Endothelial cell (in vitro differentiated cells): ENCODE measurements around the gene CHD1L. TPM values are rescaled to one million over a fixed set of nuclear protein-coding genes. Genes with fewer than 3 reads are reported as not detected.
"Not testable (repeated sequence)": the region's sequence is repeated elsewhere in the genome, so short reads cannot be mapped to it uniquely, and the experiment has no call there.

Source experiments
- DNase-seq: peaks from one replicate; pipeline ENCODE4 v3.0.0; 2021; ENCODE audit warnings: low spot score
- H3K27ac Mint-ChIP-seq: one replicate; pipeline ENCODE4 v1.8.0; 2021; ENCODE audit warnings: mixed read lengths, inconsistent platforms; ENCODE audit not compliant: unreplicated experiment
- H3K27me3 Mint-ChIP-seq: one replicate; pipeline ENCODE4 v1.8.0; 2021; ENCODE audit warnings: mild to moderate bottlenecking, moderate library complexity, mixed read lengths, inconsistent platforms; ENCODE audit not compliant: unreplicated experiment
- H3K36me3 Mint-ChIP-seq: one replicate; pipeline ENCODE4 v1.8.0; 2021; ENCODE audit warnings: mild to moderate bottlenecking, low read depth, mixed read lengths, inconsistent platforms; ENCODE audit not compliant: unreplicated experiment
- H3K4me1 Mint-ChIP-seq: one replicate; pipeline ENCODE4 v1.8.0; 2021; ENCODE audit warnings: mild to moderate bottlenecking, mixed read lengths, inconsistent platforms; ENCODE audit not compliant: unreplicated experiment
- H3K4me3 Mint-ChIP-seq: one replicate; pipeline ENCODE4 v1.8.0; 2021; ENCODE audit warnings: mild to moderate bottlenecking, mixed read lengths, inconsistent platforms; ENCODE audit not compliant: unreplicated experiment
- H3K9me3 Mint-ChIP-seq: one replicate; pipeline ENCODE4 v1.8.0; 2021; ENCODE audit warnings: mixed read lengths, inconsistent platforms; ENCODE audit not compliant: unreplicated experiment
- CTCF ChIP-seq: fragments of 200-600 bp; sonication (generic); IDR thresholded peaks from one replicate; pipeline ENCODE4 v1.5.0; 2021; ENCODE audit warnings: antibody characterized with exemption; ENCODE audit not compliant: unreplicated experiment
- total RNA-seq: library from RNA; stranded (reverse); fragmentation: NEBNext Ultra II Directional; extraction: Animal tissue kit (Norgen Biotek cat#: 25700); gene quantifications from one replicate; pipeline ENCODE4 v1.2.1, GENCODE V29; 2021; ENCODE audit not compliant: unreplicated experiment

Gene CHD1L
- total RNA-seq, 1 donor from 2014 or later, result 88.2 TPM

- H3K4me3 Mint-ChIP-seq, result no peak overlapping the region
- H3K27me3 Mint-ChIP-seq, result peaks cover under 1% of the 10 kb centered on the region
- DNase-seq, result no peak
- peaks cover 5% of the 10 kb centered on the region for H3K36me3 Mint-ChIP-seq
- no peak overlapping the region for H3K27ac Mint-ChIP-seq
- peaks cover 4% of the 10 kb centered on the region for H3K9me3 Mint-ChIP-seq
- no peaks in the 10 kb centered on the region for H3K4me1 Mint-ChIP-seq
- TF ChIP-seq CTCF, result no peak
Measured at GRCh38 chr1:147316968-147317367, 74.5 kb downstream of the CHD1L start.

GRCh38 chr1:147326933-147327687, 84.6 kb downstream of the CHD1L start:
- H3K4me3 Mint-ChIP-seq, result peak overlapping the region; percentile 25
- not testable (repeated sequence) for H3K27ac Mint-ChIP-seq, H3K4me1 Mint-ChIP-seq, H3K36me3 Mint-ChIP-seq, DNase-seq, H3K27me3 Mint-ChIP-seq, H3K9me3 Mint-ChIP-seq

- TF ChIP-seq CTCF, result no peak
- Mint-ChIP-seq H3K36me3 (no peaks in the 10 kb centered on the region), H3K27ac (no peak overlapping the region), H3K4me3 (no peak overlapping the region), H3K9me3 (no peaks in the 10 kb centered on the region), H3K27me3 (no peaks in the 10 kb centered on the region), H3K4me1 (peaks cover 17% of the 10 kb centered on the region)
- DNase-seq, result no peak
Measured at GRCh38 chr1:147334292-147334691, 91.8 kb downstream of the CHD1L start.

GRCh38 chr1:147336291-147336690, 93.8 kb downstream of the CHD1L start:
- Mint-ChIP-seq H3K27me3 (no peaks in the 10 kb centered on the region), H3K4me1 (peaks cover 17% of the 10 kb centered on the region), H3K9me3 (no peaks in the 10 kb centered on the region), H3K36me3 (no peaks in the 10 kb centered on the region), H3K4me3 (no peak overlapping the region), H3K27ac (no peak overlapping the region)
- DNase-seq, result no peak
- TF ChIP-seq CTCF, result no peak

- Mint-ChIP-seq H3K4me1 (peaks cover 25% of the 10 kb centered on the region), H3K4me3 (no peak overlapping the region), H3K9me3 (no peaks in the 10 kb centered on the region), H3K27ac (peak overlapping the region; percentile 48), H3K36me3 (no peaks in the 10 kb centered on the region), H3K27me3 (no peaks in the 10 kb centered on the region)
- TF ChIP-seq CTCF, result no peak
- DNase-seq, result peak; percentile 37
Measured at GRCh38 chr1:147337040-147337630, 94.7 kb downstream of the CHD1L start.
